ENCODE results near the gene BICRAL. TPM values are rescaled to one million over a fixed set of nuclear protein-coding genes. Genes with fewer than 3 reads are reported as not detected.

Gene BICRAL
- total and polyA plus RNA-seq, 2 donors (not counting 1 experiment from before 2014, with no cell fraction given), result 6.9 to 11.5 TPM

GRCh38 chr6:42821846-42822245, 40.0 kb downstream of the BICRAL start:
- Histone ChIP-seq H3K27me3 (ENCODE audit: control insufficient read depth, insufficient read depth, low read length) (no peaks in the 10 kb centered on the region), H3K9me3 (ENCODE audit: control insufficient read depth, insufficient read depth, low read depth, low read length) (no peaks in the 10 kb centered on the region), H3K79me2 (ENCODE audit: control insufficient read depth, insufficient read depth, low read length) (no peaks in the 10 kb centered on the region), H4K20me1 (ENCODE audit: control insufficient read depth, extremely low read depth, insufficient read depth, low read length) (no peaks in the 10 kb centered on the region), H3K4me1 (ENCODE audit: control insufficient read depth, extremely low read depth, insufficient read depth, low read length) (peaks cover 4% of the 10 kb centered on the region), H3K27ac (ENCODE audit: insufficient read depth, low read length) (no peak overlapping the region), H3K4me3 (replicated peaks in 1 of 4; ENCODE audit: control extremely low read depth in 1 of 4, insufficient read depth in 1 of 4, low read depth in 3 of 4, low read length in 4 of 4) (no peak overlapping the region), H3K36me3 (ENCODE audit: control insufficient read depth, insufficient read depth, low read length) (no peaks in the 10 kb centered on the region), H3K9ac (ENCODE audit: insufficient read depth, low read length) (no peak overlapping the region), H2AFZ (ENCODE audit: low read length) (no peak overlapping the region), H3K4me2 (ENCODE audit: extremely low read depth, insufficient read depth, low read length) (peak overlapping the region; percentile 75)
- TF ChIP-seq EZH2 (IDR thresholded peaks at IDR 0.05; ENCODE audit: low read length, missing control alignments) (no peak), CTCF (conservative IDR thresholded peaks at IDR 0.05 in 1 of 2, IDR thresholded peaks at IDR 0.05 in 1 of 2; ENCODE audit: low read depth in 1 of 2, low read length in 2 of 2) (no peak)
- DNase-seq (ENCODE audit: low read depth in 2 of 2), result no peak

- Histone ChIP-seq H3K4me3 (replicated peaks in 1 of 4; ENCODE audit: control extremely low read depth in 1 of 4, insufficient read depth in 1 of 4, low read depth in 3 of 4, low read length in 4 of 4) (no peak overlapping the region), H3K27ac (ENCODE audit: insufficient read depth, low read length) (no peak overlapping the region), H3K4me1 (ENCODE audit: control insufficient read depth, extremely low read depth, insufficient read depth, low read length) (no peaks in the 10 kb centered on the region), H3K36me3 (ENCODE audit: control insufficient read depth, insufficient read depth, low read length) (peaks cover 2% of the 10 kb centered on the region), H3K4me2 (ENCODE audit: extremely low read depth, insufficient read depth, low read length) (no peak overlapping the region), H3K9ac (ENCODE audit: insufficient read depth, low read length) (no peak overlapping the region), H2AFZ (ENCODE audit: low read length) (no peak overlapping the region), H4K20me1 (ENCODE audit: control insufficient read depth, extremely low read depth, insufficient read depth, low read length) (no peaks in the 10 kb centered on the region), H3K9me3 (ENCODE audit: control insufficient read depth, insufficient read depth, low read depth, low read length) (no peaks in the 10 kb centered on the region), H3K79me2 (ENCODE audit: control insufficient read depth, insufficient read depth, low read length) (no peaks in the 10 kb centered on the region), H3K27me3 (ENCODE audit: control insufficient read depth, insufficient read depth, low read length) (no peaks in the 10 kb centered on the region)
- TF ChIP-seq EZH2 (IDR thresholded peaks at IDR 0.05; ENCODE audit: low read length, missing control alignments) (no peak), CTCF (conservative IDR thresholded peaks at IDR 0.05 in 1 of 2, IDR thresholded peaks at IDR 0.05 in 1 of 2; ENCODE audit: low read depth in 1 of 2, low read length in 2 of 2) (no peak)
- DNase-seq (ENCODE audit: low read depth in 2 of 2), result no peak
Observed at GRCh38 chr6:42829561-42830092, 47.8 kb downstream of the BICRAL start.

GRCh38 chr6:42831237-42831636, 49.4 kb downstream of the BICRAL start:
- H4K20me1 ChIP-seq (ENCODE audit: control insufficient read depth, extremely low read depth, insufficient read depth, low read length), result no peaks in the 10 kb centered on the region
- no peak overlapping the region for H3K27ac ChIP-seq (ENCODE audit: insufficient read depth, low read length)
- no peaks in the 10 kb centered on the region for H3K79me2 ChIP-seq (ENCODE audit: control insufficient read depth, insufficient read depth, low read length)
- TF ChIP-seq CTCF (conservative IDR thresholded peaks at IDR 0.05 in 1 of 2, IDR thresholded peaks at IDR 0.05 in 1 of 2; ENCODE audit: low read depth in 1 of 2, low read length in 2 of 2) (no peak), EZH2 (IDR thresholded peaks at IDR 0.05; ENCODE audit: low read length, missing control alignments) (no peak)
- no peak overlapping the region for H3K4me3 ChIP-seq (replicated peaks in 1 of 4; ENCODE audit: control extremely low read depth in 1 of 4, insufficient read depth in 1 of 4, low read depth in 3 of 4, low read length in 4 of 4)
- no peaks in the 10 kb centered on the region for H3K9me3 ChIP-seq (ENCODE audit: control insufficient read depth, insufficient read depth, low read depth, low read length)
- H3K4me1 ChIP-seq (ENCODE audit: control insufficient read depth, extremely low read depth, insufficient read depth, low read length), result no peaks in the 10 kb centered on the region
- peaks cover 2% of the 10 kb centered on the region for H3K36me3 ChIP-seq (ENCODE audit: control insufficient read depth, insufficient read depth, low read length)
- peak in 1 of 2 donors; percentile 46 for DNase-seq (ENCODE audit: low read depth in 2 of 2)
- no peak overlapping the region for H2AFZ ChIP-seq (ENCODE audit: low read length)
- no peak overlapping the region for H3K4me2 ChIP-seq (ENCODE audit: extremely low read depth, insufficient read depth, low read length)
- no peaks in the 10 kb centered on the region for H3K27me3 ChIP-seq (ENCODE audit: control insufficient read depth, insufficient read depth, low read length)
- H3K9ac ChIP-seq (ENCODE audit: insufficient read depth, low read length), result no peak overlapping the region
